Retinal pigment epithelial cell (primary cell): ENCODE measurements around the gene CARD19.

Source experiments
- DNase-seq: peaks from one replicate; pipeline ENCODE4 v3.0.0-alpha.2; 2010; ENCODE audit warnings: low read depth
- H3K4me3 ChIP-seq: 2 replicates; pipeline ENCODE4 v1.5.1; 2011; ENCODE audit warnings: mild to moderate bottlenecking, low read length, control low read depth, moderate library complexity
- TF ChIP-seq, protein P1 (sequence below): conservative IDR thresholded peaks from 2 replicates; pipeline ENCODE4 v1.5.1; 2011; ENCODE audit warnings: low read depth, low read length, control low read depth, inconsistent platforms

Gene CARD19

DNA sequence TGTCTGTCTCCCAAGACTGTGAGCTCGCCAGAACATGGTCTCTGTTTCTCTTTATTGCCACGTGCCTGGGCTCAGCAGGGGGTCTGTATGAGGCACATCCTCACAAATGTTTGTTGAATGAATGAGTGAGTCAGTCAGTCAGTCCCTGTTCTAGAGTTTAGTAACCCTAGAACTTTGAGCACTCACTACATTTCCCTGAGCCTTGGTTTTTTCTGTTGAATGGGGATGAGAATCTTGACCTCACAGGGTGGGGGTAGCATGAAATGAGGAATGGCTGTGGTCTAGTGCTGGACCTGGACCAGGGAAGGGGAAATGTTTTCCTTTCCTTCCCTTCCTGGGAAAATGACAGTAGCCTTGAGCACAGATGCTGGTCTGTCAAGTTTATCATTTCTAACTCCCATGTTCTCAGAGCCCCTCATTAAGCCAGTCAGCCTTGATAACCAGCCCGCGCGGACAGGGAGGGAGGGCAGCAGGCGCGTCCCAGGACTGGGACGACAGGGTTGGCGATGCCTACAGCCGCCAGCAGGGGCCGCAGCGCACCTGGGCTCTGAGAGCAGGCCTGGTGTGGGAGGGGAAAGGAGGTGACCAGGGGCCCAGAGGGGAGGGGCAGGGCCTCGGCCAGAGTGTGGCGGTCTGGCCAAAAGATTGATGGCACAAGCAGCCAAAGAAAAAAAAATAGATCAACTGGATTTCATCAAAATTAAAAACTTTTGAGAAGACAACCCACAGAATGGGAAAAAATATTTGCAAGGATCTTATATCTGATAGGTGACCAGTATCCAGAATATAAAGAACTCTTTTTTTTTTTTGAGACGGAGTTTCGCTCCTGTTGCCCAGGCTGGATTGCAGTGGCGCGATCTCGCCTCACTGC is 63.8 kb downstream of the CARD19 start:
- H3K4me3 ChIP-seq: no peak overlapping the region
- TF ChIP-seq, protein P1, sequence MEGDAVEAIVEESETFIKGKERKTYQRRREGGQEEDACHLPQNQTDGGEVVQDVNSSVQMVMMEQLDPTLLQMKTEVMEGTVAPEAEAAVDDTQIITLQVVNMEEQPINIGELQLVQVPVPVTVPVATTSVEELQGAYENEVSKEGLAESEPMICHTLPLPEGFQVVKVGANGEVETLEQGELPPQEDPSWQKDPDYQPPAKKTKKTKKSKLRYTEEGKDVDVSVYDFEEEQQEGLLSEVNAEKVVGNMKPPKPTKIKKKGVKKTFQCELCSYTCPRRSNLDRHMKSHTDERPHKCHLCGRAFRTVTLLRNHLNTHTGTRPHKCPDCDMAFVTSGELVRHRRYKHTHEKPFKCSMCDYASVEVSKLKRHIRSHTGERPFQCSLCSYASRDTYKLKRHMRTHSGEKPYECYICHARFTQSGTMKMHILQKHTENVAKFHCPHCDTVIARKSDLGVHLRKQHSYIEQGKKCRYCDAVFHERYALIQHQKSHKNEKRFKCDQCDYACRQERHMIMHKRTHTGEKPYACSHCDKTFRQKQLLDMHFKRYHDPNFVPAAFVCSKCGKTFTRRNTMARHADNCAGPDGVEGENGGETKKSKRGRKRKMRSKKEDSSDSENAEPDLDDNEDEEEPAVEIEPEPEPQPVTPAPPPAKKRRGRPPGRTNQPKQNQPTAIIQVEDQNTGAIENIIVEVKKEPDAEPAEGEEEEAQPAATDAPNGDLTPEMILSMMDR: peak; percentile 95
- no peak for DNase-seq

DNA sequence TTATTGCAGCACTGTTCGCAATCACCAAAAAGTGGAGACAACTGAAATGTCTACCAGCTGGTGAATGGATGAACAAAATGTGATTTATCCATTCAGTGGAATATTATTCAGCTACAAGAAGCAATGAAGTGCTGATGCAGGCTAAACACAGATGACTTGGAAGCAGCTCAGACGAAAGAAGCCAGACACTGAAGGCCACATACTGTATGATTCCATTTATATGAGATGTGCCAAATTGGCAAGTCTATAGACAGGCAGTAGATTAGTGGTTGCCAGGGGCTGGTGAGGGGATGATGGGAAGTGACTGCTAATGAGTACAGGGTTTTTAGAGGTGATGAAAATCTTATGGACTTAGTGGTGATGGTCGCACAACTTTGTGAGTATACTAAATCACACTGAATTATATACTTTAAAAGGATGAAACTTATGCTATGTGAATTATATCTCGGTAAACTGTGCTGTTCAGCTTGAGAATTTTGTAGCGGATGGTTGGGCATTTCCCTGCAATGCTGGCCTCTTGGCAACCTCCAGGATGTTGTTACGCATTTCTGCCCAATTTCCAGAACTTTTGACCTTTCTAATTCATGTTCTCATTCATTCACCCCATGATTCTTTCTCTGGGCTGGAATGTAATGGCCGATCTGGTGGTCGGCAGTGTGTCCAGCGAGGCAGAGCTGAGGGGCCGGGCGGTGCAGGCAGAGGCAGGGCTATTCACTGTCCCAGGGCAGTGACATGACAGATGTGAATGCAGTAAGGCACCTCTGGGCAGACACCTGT is 66.0 kb downstream of the CARD19 start:
- H3K4me3 ChIP-seq: no peak overlapping the region
- peak; percentile 55 for DNase-seq
- TF ChIP-seq, protein P1: no peak
